DOHH2 (cell line): Measurements from ENCODE around the gene CTIF.
A peak's percentile ranks its signal among the peaks of the same experiment; 100 is the strongest.

Experiments
- H3F3A ChIP-seq: fragments of 200-600 bp; sonication (generic), shearing (Covaris generic); 2 replicates; pipeline ENCODE4 v1.6.0; 2016; ENCODE audit warnings: antibody characterized with exemption, mild to moderate bottlenecking; ENCODE audit not compliant: control insufficient read depth, insufficient read depth
- H3K27ac ChIP-seq: fragments of 200-600 bp; sonication (generic); 2 replicates; pipeline ENCODE4 v1.5.1; 2014; ENCODE audit warnings: low read depth, mild to moderate bottlenecking, low read length, moderate library complexity
- H3K27me3 ChIP-seq: fragments of 200-600 bp; sonication (generic); 2 replicates; pipeline ENCODE4 v1.6.1; 2014; ENCODE audit warnings: mild to moderate bottlenecking, low read length, mixed read lengths; ENCODE audit not compliant: control insufficient read depth
- H3K36me3 ChIP-seq: fragments of 200-600 bp; sonication (generic); 2 replicates; pipeline ENCODE4 v1.6.1; 2014; ENCODE audit warnings: mild to moderate bottlenecking, low read length, moderate library complexity, mixed read lengths; ENCODE audit not compliant: control insufficient read depth
- H3K4me1 ChIP-seq: fragments of 200-600 bp; sonication (generic); 2 replicates; pipeline ENCODE4 v1.6.1; 2014; ENCODE audit warnings: mild to moderate bottlenecking, low read length, mixed read lengths; ENCODE audit not compliant: control insufficient read depth
- H3K4me2 ChIP-seq: fragments of 200-600 bp; sonication (generic); 2 replicates; pipeline ENCODE4 v1.6.0; 2014; ENCODE audit warnings: mild to moderate bottlenecking, low read length, moderate library complexity
- H3K4me3 ChIP-seq: fragments of 200-600 bp; sonication (generic); 2 replicates; pipeline ENCODE4 v1.5.1; 2014; ENCODE audit warnings: mild to moderate bottlenecking, low read length, mixed read lengths
- H3K79me2 ChIP-seq: fragments of 200-600 bp; sonication (generic); 2 replicates; pipeline ENCODE4 v1.6.1; 2014; ENCODE audit warnings: mild to moderate bottlenecking, low read length, mixed read lengths; ENCODE audit not compliant: control insufficient read depth
- H3K9me2 ChIP-seq: fragments of 200-600 bp; sonication (generic); replicated peaks from 2 replicates; pipeline ENCODE4 v1.6.1; 2014; ENCODE audit warnings: mild to moderate bottlenecking, low read length, mixed read lengths; ENCODE audit not compliant: control insufficient read depth
- H3K9me3 ChIP-seq: fragments of 200-600 bp; sonication (generic); 2 replicates; pipeline ENCODE4 v1.6.1; 2014; ENCODE audit warnings: antibody characterized with exemption, low read length, mixed read lengths; ENCODE audit not compliant: control insufficient read depth, insufficient read depth
- H4K20me1 ChIP-seq: fragments of 200-600 bp; sonication (generic); 2 replicates; pipeline ENCODE4 v1.6.0; 2014; ENCODE audit warnings: low read depth, mild to moderate bottlenecking, antibody characterized with exemption, low read length, moderate library complexity; ENCODE audit not compliant: control insufficient read depth, insufficient read depth
- CTCF ChIP-seq: fragments of 200-600 bp; sonication (generic); IDR thresholded peaks from one replicate; pipeline ENCODE4 v1.5.1; 2014; ENCODE audit warnings: antibody characterized with exemption, mild to moderate bottlenecking, low read depth, low read length; ENCODE audit not compliant: poor library complexity, severe bottlenecking
- EZH2phosphoT487 ChIP-seq: fragments of 200-600 bp; sonication (generic); IDR thresholded peaks from 2 replicates; pipeline ENCODE4 v1.6.1; 2017; ENCODE audit warnings: borderline replicate concordance, mild to moderate bottlenecking, antibody characterized with exemption, low read length, moderate library complexity, mixed read lengths

The CTIF gene

GRCh38 chr18:48673853-48674721 is 135.3 kb downstream of the CTIF start:
- Histone ChIP-seq H3K4me3 (no peak overlapping the region), H3K36me3 (no peaks in the 10 kb centered on the region), H3K27me3 (no peaks in the 10 kb centered on the region), H3K79me2 (no peaks in the 10 kb centered on the region), H3K9me2 (no peaks in the 10 kb centered on the region), H3K9me3 (no peaks in the 10 kb centered on the region), H3K4me1 (peaks cover 7% of the 10 kb centered on the region; the same call in 1 of the 2 replicates), H3F3A (no peaks in the 10 kb centered on the region), H4K20me1 (no peaks in the 10 kb centered on the region), H3K27ac (no peak overlapping the region), H3K4me2 (no peak overlapping the region)
- no peak for TF ChIP-seq EZH2phosphoT487

- H3K79me2 ChIP-seq: no peaks in the 10 kb centered on the region
- no peak overlapping the region for H3K4me2 ChIP-seq
- H3K36me3 ChIP-seq: no peaks in the 10 kb centered on the region
- no peak overlapping the region for H3K27ac ChIP-seq
- no peaks in the 10 kb centered on the region for H3F3A ChIP-seq
- H3K9me3 ChIP-seq: no peaks in the 10 kb centered on the region
- TF ChIP-seq EZH2phosphoT487 (no peak), CTCF (no peak)
- no peak overlapping the region for H3K4me3 ChIP-seq
- H4K20me1 ChIP-seq: no peaks in the 10 kb centered on the region
- H3K4me1 ChIP-seq: peaks cover 7% of the 10 kb centered on the region; the same call in 1 of the 2 replicates
- H3K27me3 ChIP-seq: no peaks in the 10 kb centered on the region
- no peaks in the 10 kb centered on the region for H3K9me2 ChIP-seq
These were observed 136.0 kb downstream of the CTIF start for GRCh38 chr18:48674758-48675351.

- H3K79me2 ChIP-seq: no peaks in the 10 kb centered on the region
- no peaks in the 10 kb centered on the region for H3K27me3 ChIP-seq
- H3K27ac ChIP-seq: no peak overlapping the region
- peaks cover 7% of the 10 kb centered on the region; the same call in 1 of the 2 replicates for H3K4me1 ChIP-seq
- H3K9me3 ChIP-seq: no peaks in the 10 kb centered on the region
- H3K4me3 ChIP-seq: no peak overlapping the region
- H3K9me2 ChIP-seq: no peaks in the 10 kb centered on the region
- H4K20me1 ChIP-seq: no peaks in the 10 kb centered on the region
- TF ChIP-seq CTCF (peak; percentile 92), EZH2phosphoT487 (no peak)
- no peaks in the 10 kb centered on the region for H3K36me3 ChIP-seq
- H3K4me2 ChIP-seq: peak overlapping the region; percentile 28; the same call in 1 of the 2 replicates
- H3F3A ChIP-seq: no peaks in the 10 kb centered on the region
These were observed 136.5 kb downstream of the CTIF start for GRCh38 chr18:48675352-48675761.

GRCh38 chr18:48675912-48676311 is 137.1 kb downstream of the CTIF start:
- no peak for TF ChIP-seq CTCF
- no peak for TF ChIP-seq EZH2phosphoT487
- Histone ChIP-seq H3K4me1 (peaks cover 7% of the 10 kb centered on the region; the same call in 1 of the 2 replicates), H3K9me2 (no peaks in the 10 kb centered on the region), H3K36me3 (no peaks in the 10 kb centered on the region), H3K79me2 (no peaks in the 10 kb centered on the region), H4K20me1 (no peaks in the 10 kb centered on the region), H3K27ac (no peak overlapping the region), H3K4me2 (no peak overlapping the region), H3K27me3 (no peaks in the 10 kb centered on the region), H3K4me3 (no peak overlapping the region), H3F3A (no peaks in the 10 kb centered on the region), H3K9me3 (no peaks in the 10 kb centered on the region)
